K562 (cell line): ENCODE results near the gene SHC1. TPM values are rescaled to one million over a fixed set of nuclear protein-coding genes. Genes with fewer than 3 reads are reported as not detected.

Experiments
- CGGBP1 ChIP-seq: fragments of 250-450 bp; sonication (Bioruptor Pico); IDR thresholded peaks from 2 replicates; pipeline ENCODE4 v1.9.0; 2021; ENCODE audit warnings: mild to moderate bottlenecking
- HMBOX1 ChIP-seq: sonication (generic); IDR thresholded peaks from 2 replicates; pipeline ENCODE4 v1.6.1; 2016
- HMGN3 ChIP-seq: IDR thresholded peaks from 2 replicates; pipeline ENCODE4 v1.6.1; 2011; ENCODE audit warnings: borderline replicate concordance, low read depth, mild to moderate bottlenecking, mixed read lengths, low read length; ENCODE audit not compliant: insufficient read length; ENCODE audit errors: extremely low read depth
- KLF13 ChIP-seq: fragments of 450-650 bp; IDR thresholded peaks from 2 replicates; pipeline ENCODE4 v1.6.1; 2016; ENCODE audit warnings: missing genetic modification characterization, low read depth, mild to moderate bottlenecking, missing compliant biosample characterization, moderate library complexity, borderline replicate concordance
- NRF1 ChIP-seq, 2 experiments: fragments of 450-650 bp; IDR thresholded peaks in 1 of 2; conservative IDR thresholded peaks in 1 of 2; 2 replicates each; pipeline ENCODE4 v1.6.1; 2014; ENCODE audit warnings: mild to moderate bottlenecking in 2 of 2
- PBX2 ChIP-seq, 2 experiments: IDR thresholded peaks in 1 of 2; conservative IDR thresholded peaks in 1 of 2; 2 replicates each; pipeline ENCODE4 v1.6.1; 2016; ENCODE audit warnings: low read depth in 2 of 2, mild to moderate bottlenecking in 1 of 2, missing compliant biosample characterization in 1 of 2, missing genetic modification characterization in 1 of 2, moderate library complexity in 1 of 2
- RREB1 ChIP-seq: fragments of 250-450 bp; sonication (Bioruptor Pico); IDR thresholded peaks from 2 replicates; pipeline ENCODE4 v1.4.0; 2020
- SRF ChIP-seq, 2 experiments: fragments of 250-450, 450-650 bp in 1 of 2; sonication (Bioruptor Pico) in 1 of 2; sonication (generic) in 1 of 2; formaldehyde crosslinking; IDR thresholded peaks; 2 replicates each; pipeline versions ENCODE4 v1.5.0 to v1.5.1; 2020 to 2022; ENCODE audit warnings: mild to moderate bottlenecking in 1 of 2, missing genetic modification reagents in 1 of 2
- TAF1 ChIP-seq: IDR thresholded peaks from 2 replicates; pipeline ENCODE4 v1.6.1; 2011; ENCODE audit warnings: mild to moderate bottlenecking, low read length, moderate library complexity; ENCODE audit not compliant: insufficient read depth, control insufficient read depth, severe bottlenecking; ENCODE audit errors: extremely low read depth
- TCF3 ChIP-seq: sonication (generic); formaldehyde crosslinking; IDR thresholded peaks from 2 replicates; pipeline ENCODE4 v1.4.0; 2020; ENCODE audit warnings: mild to moderate bottlenecking, missing genetic modification reagents
- ZNF384 ChIP-seq: IDR thresholded peaks from 2 replicates; pipeline ENCODE4 v1.6.1; 2012; ENCODE audit warnings: low read depth, low read length, improper control_type of control experiment
- ZNF830 ChIP-seq: fragments of 250-450 bp; sonication (Bioruptor Pico); IDR thresholded peaks from 2 replicates; pipeline ENCODE4 v1.5.0; 2021; ENCODE audit warnings: mild to moderate bottlenecking
- polyA plus RNA-seq, 8 experiments: library from polyadenylated mRNA; depleted of rRNA in 4 of 8; stranded (reverse) in 5 of 8; unstranded in 3 of 8; fragments of >200 nt; fragmentation: Nextera tagmentation in 2 of 8; fragmentation: Illumina TruSeq in 1 of 8; extraction: Ambion mirVana in 2 of 8; extraction: Trizol in 1 of 8; gene quantifications; 2 replicates each; pipeline versions ENCODE4 v1.2.1 to v1.2.3, GENCODE V29; 2011 to 2014; ENCODE audit warnings: inconsistent platforms in 1 of 8, missing spikeins in 1 of 8
- total RNA-seq, 7 experiments: library from RNA; depleted of rRNA in 6 of 7; stranded (reverse); fragments of >200 nt in 6 of 7; fragmentation: Illumina TruSeq in 2 of 7; extraction: Trizol in 2 of 7; gene quantifications; 2 replicates each; pipeline versions ENCODE4 v1.2.1 to v1.2.3, GENCODE V29; 2011 to 2021; ENCODE audit warnings: low replicate concordance in 1 of 7

Gene SHC1
- total and polyA plus RNA-seq, 9 of the 15 experiments (the other 6 are each of a cell fraction or from before 2014, with no cell fraction given): 4.1 to 113 (median 51.9) TPM

GRCh38 chr1:154973344-154974101 is 3.0 kb upstream of the SHC1 start (continued):
- TF ChIP-seq RREB1 (CRISPR knock-in tag) (no peak), ZNF830 (CRISPR knock-in tag) (no peak), HMGN3 (peak; percentile 34), CGGBP1 (CRISPR knock-in tag) (no peak), TAF1 (peak; percentile 72), SRF (CRISPR knock-in tag; IDR thresholded peaks at IDR 0.05) (peak in 1 of 2 experiments; percentile 25; a peak in 1 of 4 replicates), HMBOX1 (no peak), PBX2 (CRISPR knock-in tag; IDR thresholded peaks at IDR 0.05; ENCODE audit: low read depth) (no peak), PBX2 (tag; conservative IDR thresholded peaks at IDR 0.05; ENCODE audit: low read depth) (0 out of 2 replicates have a peak, but pooled peaks have one; percentile 23), ZNF384 (peak; percentile 81), TCF3 (CRISPR knock-in tag) (peak; percentile 49; the same call in 1 of the 2 replicates), KLF13 (tag) (peak; percentile 99), NRF1 (conservative IDR thresholded peaks at IDR 0.05 in 1 of 2, IDR thresholded peaks at IDR 0.05 in 1 of 2) (peak; percentile 42 to 47; a peak in 3 of 4 replicates)
